Right renal pelvis (tissue), 4 donors: ENCODE results near the gene MCTP1. TPM values are rescaled to one million over a fixed set of nuclear protein-coding genes. Genes with fewer than 3 reads are reported as not detected.

ENCODE experiments used
- DNase-seq, 4 donors: peaks; one replicate each; pipeline ENCODE4 v3.0.0-alpha.2; 2013; ENCODE audit warnings: low read depth in 4 of 4, low spot score in 3 of 4, missing footprints in 1 of 4
- polyA plus RNA-seq, 4 donors: library from polyadenylated mRNA; unstranded; fragments of 120-200 nt; gene quantifications; one replicate each; pipeline ENCODE4 v1.2.1, GENCODE V29; 2013; ENCODE audit not compliant: insufficient read length in 4 of 4

The MCTP1 gene
- polyA plus RNA-seq = 1 to 10 TPM; 4.5 to 7.3 (median 6.1) TPM

DNA sequence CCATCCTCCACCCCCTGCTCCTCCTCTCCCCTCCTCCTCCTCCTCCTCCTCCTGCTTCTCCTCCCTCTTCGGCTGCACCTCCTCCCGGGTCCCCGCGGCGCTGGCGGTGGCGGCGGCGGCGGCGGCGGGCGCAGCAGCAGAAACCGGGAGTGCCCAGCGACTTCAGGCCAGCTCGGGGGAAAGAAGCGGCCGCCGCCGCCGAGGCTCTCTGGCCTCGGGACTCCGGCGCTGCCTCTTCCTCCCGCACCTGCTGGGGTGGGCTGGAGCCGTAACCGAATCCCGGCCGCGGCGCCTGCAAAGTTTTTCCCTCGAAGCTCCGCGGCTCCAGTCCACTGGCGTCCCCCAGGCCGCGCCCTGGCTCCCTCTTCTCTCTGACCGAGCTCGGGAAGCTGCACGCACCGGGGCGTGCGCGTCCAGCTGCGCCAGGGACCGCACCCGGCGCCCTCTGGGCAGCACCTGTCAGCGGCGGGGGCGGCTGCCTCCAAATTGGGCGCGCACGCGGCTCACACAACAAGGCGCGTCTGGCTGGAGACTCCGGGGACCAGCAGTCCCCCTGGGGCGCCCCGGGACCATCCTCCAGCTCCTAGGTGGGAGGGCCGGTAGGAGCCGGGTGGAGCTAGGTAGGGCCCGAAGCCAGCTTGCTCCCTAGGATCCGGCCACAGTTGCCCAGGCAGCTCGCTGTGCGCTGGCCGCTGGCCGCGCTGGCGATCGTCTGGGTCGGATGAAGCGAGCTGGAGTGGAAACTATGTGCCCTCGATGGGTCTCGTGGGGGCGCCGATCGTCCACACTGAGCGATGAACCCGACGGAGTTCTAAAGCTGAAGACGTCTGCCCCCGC, at the start of gene MCTP1:
TSS of gene MCTP1 (minus strand) at position 523 of the 837 bp plus-strand sequence.
- DNase-seq = peak in 2 of 4 donors; percentile 29 to 40

GRCh38 chr5:95332158-95332557, 47.3 kb upstream of the MCTP1 start:
- DNase-seq = no peak

DNA sequence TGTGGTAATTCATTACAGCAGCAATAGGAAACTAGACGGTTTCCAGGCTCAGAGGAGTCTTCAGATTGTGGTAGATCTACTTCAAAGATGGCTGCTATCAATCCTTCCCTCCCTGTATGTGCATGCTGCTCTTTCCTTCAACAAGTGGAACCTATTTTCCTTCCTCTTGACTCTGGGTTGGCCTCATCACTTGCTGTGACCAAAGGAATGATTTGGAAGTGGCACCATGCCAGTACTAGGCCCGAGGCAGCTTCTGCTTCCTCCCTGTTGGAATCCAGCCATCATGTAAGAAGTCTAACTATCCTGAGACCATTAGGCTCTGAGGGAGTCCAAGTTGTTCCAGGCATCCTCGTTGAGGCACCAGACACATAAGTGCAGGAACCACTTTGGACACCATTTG, 46.5 kb upstream of the MCTP1 start:
- no peak for DNase-seq

- no peak for DNase-seq
These were observed 42.3 kb upstream of the MCTP1 start for GRCh38 chr5:95327211-95327610.

DNA sequence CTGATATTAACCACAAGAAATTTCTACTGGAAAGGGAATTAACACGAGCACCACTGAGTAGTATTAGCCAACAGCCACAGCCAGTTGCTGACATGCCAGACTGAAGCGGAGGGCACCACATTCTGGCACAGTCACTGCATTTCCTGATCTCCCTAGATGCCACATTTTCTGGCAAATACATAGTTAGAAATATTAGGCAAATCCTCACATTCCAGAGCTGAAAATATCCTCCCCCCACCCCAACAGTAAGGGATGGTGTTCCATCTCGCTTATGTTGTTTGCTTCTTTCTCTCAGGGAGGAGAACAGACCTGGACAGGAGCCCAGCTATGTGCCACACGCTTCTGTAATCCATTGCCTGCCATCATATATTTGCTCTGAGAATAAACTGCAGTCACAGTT, 32.8 kb upstream of the MCTP1 start:
- no peak for DNase-seq

DNA sequence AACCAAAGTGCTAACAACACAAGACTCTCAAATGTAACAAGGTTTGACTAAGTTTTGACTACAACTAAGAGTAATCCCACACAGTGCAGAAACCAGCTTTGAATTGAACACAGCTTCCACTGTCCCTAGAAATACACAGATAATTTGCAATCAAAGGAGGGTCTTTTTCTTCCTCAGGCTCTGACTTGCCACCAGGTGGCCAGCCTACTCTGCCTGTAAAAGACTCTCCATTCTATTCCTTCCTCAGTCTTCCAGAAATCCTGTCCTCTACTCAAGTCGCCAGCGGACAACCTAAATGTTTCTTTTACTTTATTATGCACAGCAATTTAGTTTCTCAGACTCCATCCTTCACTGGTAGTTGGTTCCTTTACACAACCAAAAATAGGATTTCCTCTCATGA, 32.2 kb upstream of the MCTP1 start:
- DNase-seq = no peak

- DNase-seq = no peak
These were observed 19.8 kb upstream of the MCTP1 start for GRCh38 chr5:95304711-95305110.

- no peak for DNase-seq
These were observed 13.8 kb upstream of the MCTP1 start for GRCh38 chr5:95298651-95299050.

- no peak for DNase-seq
These were observed 11.4 kb upstream of the MCTP1 start for GRCh38 chr5:95296291-95296690.

- no peak for DNase-seq
These were observed 488 bp upstream of the MCTP1 start for GRCh38 chr5:95285409-95285755.

DNA sequence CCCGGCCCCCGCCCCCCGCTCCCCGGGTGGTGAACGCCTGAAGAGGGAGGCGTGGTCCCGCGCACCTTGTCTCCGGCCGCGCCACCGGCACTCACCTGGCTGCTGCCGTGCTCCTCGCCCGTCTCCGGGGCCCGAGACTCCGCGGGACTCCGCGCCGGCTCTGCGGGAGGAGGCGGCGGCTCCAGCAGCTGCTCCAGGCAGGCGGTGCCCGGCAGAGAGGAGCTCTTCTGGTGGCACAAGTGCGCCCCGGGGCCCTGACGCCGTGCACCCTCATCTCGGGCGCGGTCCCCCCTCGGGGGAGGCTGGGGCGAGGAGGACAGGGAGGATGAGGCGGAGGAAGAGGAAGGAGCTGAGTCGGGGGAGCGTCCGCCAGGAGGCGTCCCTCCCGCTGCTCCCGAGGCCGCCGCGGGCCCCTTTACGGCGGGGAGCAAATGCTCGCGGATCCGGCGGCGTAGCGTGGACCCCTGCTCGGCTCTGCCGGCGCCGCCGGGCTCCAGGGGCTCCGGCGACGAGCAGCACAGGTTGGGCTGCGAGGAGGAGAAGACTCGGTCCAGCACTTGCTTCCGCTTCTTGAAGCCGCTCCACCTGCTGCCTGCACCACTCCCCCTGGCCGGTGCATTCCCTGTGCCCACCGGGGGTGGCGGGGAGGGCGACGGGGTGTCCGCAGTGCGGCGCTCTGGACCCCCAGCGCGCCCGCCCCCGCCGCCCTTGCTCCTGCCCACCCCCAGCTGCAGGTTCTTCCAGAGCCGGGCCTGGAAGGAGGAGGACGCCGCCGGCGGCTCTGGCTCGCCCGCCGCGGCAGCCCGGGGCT, 928 bp downstream of the MCTP1 start:
- DNase-seq = peak in 2 of 4 donors; percentile 31 to 38

GRCh38 chr5:95283022-95283615, 1.8 kb downstream of the MCTP1 start:
- no peak for DNase-seq

GRCh38 chr5:95281226-95281625, 3.7 kb downstream of the MCTP1 start:
- DNase-seq = no peak

DNA sequence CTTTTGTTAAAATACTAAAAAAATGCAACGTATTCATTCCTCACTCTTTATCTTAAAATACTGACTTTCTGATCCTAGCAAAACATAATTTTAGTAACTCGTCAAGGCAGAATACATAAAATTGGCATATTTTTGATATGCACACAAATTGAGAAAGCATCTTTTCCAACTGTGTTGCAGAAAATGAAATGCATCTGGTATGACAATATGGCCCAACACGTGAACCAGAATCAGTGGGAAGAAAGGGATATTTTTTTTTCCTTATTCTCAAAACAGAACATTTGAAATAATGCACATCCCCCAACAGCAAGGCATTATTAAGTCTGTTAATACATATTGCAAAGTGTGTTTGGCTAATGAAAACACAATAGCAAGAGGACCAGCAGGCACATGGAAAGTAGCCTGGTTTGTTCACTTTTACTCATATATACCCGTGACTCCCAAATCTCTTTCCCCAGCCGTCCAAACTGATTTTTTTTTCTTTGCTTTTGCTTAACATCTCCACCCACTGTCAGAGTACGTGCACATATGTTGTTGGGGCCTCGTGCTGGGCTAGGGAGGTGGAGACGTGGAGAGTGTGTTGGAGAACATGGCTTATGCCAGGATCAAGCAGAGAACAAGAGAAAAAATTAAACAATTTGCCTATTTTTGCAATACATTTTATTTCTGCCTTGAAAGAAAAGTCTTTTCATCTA, 4.3 kb downstream of the MCTP1 start:
- no peak for DNase-seq

- DNase-seq = no peak
These were observed 10.9 kb downstream of the MCTP1 start for GRCh38 chr5:95274011-95274410.

DNA sequence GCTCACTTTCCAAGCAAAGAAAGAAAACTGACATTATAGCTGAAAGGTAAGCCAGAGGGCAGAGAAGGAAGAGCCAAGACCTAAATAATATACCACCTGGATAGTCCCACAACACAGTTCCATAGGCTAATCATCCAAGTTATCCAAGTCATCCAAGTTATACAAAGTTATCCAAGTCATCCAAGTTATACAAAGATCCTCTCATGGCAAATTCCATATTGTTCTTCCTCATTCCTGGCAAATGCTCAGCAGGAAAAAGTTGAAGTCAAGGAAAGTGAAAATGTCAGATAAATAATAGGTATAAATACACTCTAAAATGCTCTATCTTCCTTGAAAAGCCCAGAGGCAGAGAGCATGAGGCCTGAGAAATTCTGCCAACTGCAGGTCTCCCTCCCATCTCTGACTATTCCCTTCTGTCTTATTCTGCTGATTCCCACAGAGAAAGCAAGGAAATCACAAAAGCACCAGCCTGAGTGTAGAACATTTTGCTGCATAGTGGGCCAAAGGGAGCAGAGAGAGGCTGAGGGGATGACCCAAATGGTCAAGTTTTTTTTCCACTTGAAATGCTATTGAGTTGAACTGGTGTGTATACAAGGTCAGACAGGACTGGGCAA, 12.5 kb downstream of the MCTP1 start:
- no peak for DNase-seq

DNA sequence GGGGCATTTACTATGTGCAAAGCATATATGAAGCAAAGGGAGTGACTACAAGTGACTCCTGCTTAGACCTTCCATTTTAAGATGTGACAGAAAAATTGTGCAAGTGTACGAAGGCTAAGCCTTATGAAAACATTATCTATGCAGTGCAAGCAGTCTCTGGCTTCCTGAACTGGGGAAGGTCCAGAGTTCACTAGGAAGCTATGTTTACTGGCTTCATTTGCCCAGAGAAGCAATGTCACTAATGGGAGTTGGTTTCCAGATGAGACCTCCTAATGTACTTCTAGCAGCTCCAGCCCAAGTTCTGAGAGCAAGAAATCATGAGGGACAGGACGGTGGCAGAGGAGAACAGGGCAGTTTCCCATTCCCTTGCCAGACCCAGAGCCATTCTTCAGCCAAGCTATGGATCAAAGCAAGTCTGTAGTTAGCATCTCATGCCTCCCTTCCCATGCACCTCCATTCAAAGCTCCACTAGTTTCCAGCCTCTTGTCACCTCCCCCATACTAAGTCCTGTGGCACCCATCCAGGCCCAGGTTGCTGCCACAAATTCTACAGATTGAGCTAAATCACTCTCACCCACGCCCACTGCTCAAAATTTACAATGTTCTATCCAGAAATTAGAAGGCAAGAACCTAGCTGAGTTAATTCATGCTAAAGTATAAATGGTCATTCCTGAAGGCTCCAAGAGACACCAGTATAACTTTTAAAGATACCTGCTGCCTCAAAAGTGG, 21.8 kb downstream of the MCTP1 start:
- no peak for DNase-seq

DNA sequence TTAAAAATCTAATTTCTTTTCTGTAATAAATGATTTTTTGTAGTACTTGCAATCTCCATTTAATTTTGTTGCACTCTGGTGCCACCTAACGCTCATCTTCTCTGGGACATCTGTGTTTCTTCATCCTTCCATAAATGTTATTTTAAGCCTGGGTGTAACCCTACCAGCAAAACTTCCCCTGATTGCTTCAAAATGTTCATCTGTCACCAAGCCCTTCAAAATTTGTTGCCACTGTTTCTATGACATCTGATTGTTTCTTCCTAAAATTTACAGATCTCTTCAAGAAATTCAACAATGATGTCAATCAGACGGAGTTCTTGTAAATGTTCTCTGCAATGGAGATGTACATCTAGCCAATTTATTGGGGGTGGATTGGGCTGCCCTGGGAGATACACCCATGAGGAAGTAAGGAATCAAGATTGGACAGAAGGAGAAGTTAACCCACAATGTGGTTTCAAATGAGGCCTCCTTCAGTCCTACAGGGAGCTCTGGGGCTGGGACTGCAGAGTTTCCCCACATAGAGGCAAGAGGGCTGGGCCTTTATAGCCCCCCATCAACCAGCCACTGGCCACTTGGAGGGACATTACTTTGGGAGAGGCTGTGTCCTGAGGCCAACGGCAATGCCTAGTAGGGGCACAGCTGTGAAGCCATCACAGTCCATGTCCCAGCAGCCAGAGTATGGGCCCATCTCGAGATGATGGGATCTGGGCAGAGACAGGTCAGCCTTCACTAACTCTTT, 23.3 kb downstream of the MCTP1 start:
- DNase-seq = peak in 1 of 4 donors; percentile 16

GRCh38 chr5:95256991-95257390, 27.9 kb downstream of the MCTP1 start:
- DNase-seq = no peak
